H9 (cell line): ENCODE data around the gene HSPA4. TPM values are rescaled to one million over a fixed set of nuclear protein-coding genes. Genes with fewer than 3 reads are reported as not detected.

Experiments used
- DNase-seq: peaks from one replicate; pipeline ENCODE4 v3.0.0-alpha.2; 2017
- H2AFZ ChIP-seq: one replicate; pipeline ENCODE4 v1.6.1; 2013; ENCODE audit warnings: mild to moderate bottlenecking, low read length, control low read depth, moderate library complexity
- H2AK5ac ChIP-seq: 2 replicates; pipeline ENCODE4 v1.6.1; 2013; ENCODE audit warnings: low read length, control low read depth, mixed read lengths; ENCODE audit not compliant: insufficient read length
- H2BK120ac ChIP-seq: one replicate; pipeline ENCODE4 v1.6.1; 2013; ENCODE audit warnings: low read depth, mild to moderate bottlenecking, low read length, control low read depth, inconsistent platforms; ENCODE audit not compliant: poor library complexity, severe bottlenecking
- H2BK12ac ChIP-seq: 2 replicates; pipeline ENCODE4 v1.6.1; 2013; ENCODE audit warnings: low read length, control low read depth, mixed read lengths, low read depth; ENCODE audit not compliant: insufficient read length
- H2BK15ac ChIP-seq: 2 replicates; pipeline ENCODE4 v1.6.1; 2013; ENCODE audit warnings: low read depth, low read length, control low read depth
- H2BK20ac ChIP-seq: one replicate; pipeline ENCODE4 v1.6.1; 2013; ENCODE audit warnings: low read depth, mild to moderate bottlenecking, low read length, control low read depth, inconsistent platforms; ENCODE audit not compliant: poor library complexity, severe bottlenecking
- H2BK5ac ChIP-seq: 2 replicates; pipeline ENCODE4 v1.6.1; 2013; ENCODE audit warnings: low read length, control low read depth, mixed read lengths; ENCODE audit not compliant: insufficient read length
- H3K14ac ChIP-seq: 2 replicates; pipeline ENCODE4 v1.6.1; 2013; ENCODE audit warnings: low read length, control low read depth; ENCODE audit not compliant: insufficient read depth
- H3K18ac ChIP-seq: 2 replicates; pipeline ENCODE4 v1.6.1; 2013; ENCODE audit warnings: low read depth, mild to moderate bottlenecking, mixed read lengths, low read length, control low read depth; ENCODE audit not compliant: insufficient read length
- H3K23ac ChIP-seq: 2 replicates; pipeline ENCODE4 v1.6.1; 2013; ENCODE audit warnings: low read length, control low read depth, mixed read lengths, low read depth; ENCODE audit not compliant: insufficient read length
- H3K23me2 ChIP-seq: 2 replicates; pipeline ENCODE4 v1.6.1; 2013; ENCODE audit warnings: low read depth, mild to moderate bottlenecking, mixed read lengths, low read length, control low read depth; ENCODE audit not compliant: insufficient read length, poor library complexity, severe bottlenecking
- H3K27ac ChIP-seq: 2 replicates; pipeline ENCODE4 v1.5.1; 2013; ENCODE audit warnings: low read length, control low read depth, mixed read lengths, low read depth; ENCODE audit not compliant: insufficient read length
- H3K27me3 ChIP-seq: 2 replicates; pipeline ENCODE4 v1.6.1; 2013; ENCODE audit warnings: low read length, control low read depth, inconsistent platforms; ENCODE audit not compliant: insufficient read depth
- H3K4ac ChIP-seq: 2 replicates; pipeline ENCODE4 v1.6.1; 2013; ENCODE audit warnings: low read depth, mild to moderate bottlenecking, control low read depth, inconsistent platforms, low read length, moderate library complexity
- H3K4me1 ChIP-seq: 2 replicates; pipeline ENCODE4 v1.6.1; 2013; ENCODE audit warnings: low read length, control low read depth, inconsistent platforms; ENCODE audit not compliant: insufficient read depth
- H3K4me2 ChIP-seq: 2 replicates; pipeline ENCODE4 v1.6.1; 2013; ENCODE audit warnings: low read length, control low read depth, mixed read lengths; ENCODE audit not compliant: insufficient read length, insufficient read depth
- H3K56ac ChIP-seq: 2 replicates; pipeline ENCODE4 v1.6.1; 2013; ENCODE audit warnings: low read depth, mild to moderate bottlenecking, mixed read lengths, low read length, control low read depth; ENCODE audit not compliant: insufficient read length
- H3K79me1 ChIP-seq: 2 replicates; pipeline ENCODE4 v1.6.1; 2013; ENCODE audit warnings: low read depth, mild to moderate bottlenecking, moderate library complexity, low read length, control low read depth, inconsistent platforms; ENCODE audit not compliant: insufficient read depth, poor library complexity, severe bottlenecking
- H3K79me2 ChIP-seq: 2 replicates; pipeline ENCODE4 v1.6.1; 2013; ENCODE audit warnings: low read length, control low read depth, inconsistent platforms; ENCODE audit not compliant: insufficient read depth
- H3K9ac ChIP-seq: 2 replicates; pipeline ENCODE4 v1.6.1; 2013; ENCODE audit warnings: low read length, control low read depth, mixed read lengths; ENCODE audit not compliant: insufficient read length; ENCODE audit errors: extremely low read depth
- H3K9me3 ChIP-seq: one replicate; pipeline ENCODE4 v1.6.1; 2013; ENCODE audit warnings: low read depth, low read length, inconsistent platforms; ENCODE audit not compliant: control insufficient read depth
- H3T11ph ChIP-seq: one replicate; pipeline ENCODE4 v1.6.1; 2013; ENCODE audit warnings: mild to moderate bottlenecking, low read length, control low read depth, inconsistent platforms
- H4K20me1 ChIP-seq: one replicate; pipeline ENCODE4 v1.6.1; 2013; ENCODE audit not compliant: control insufficient read depth, insufficient read length, insufficient read depth
- H4K5ac ChIP-seq: 2 replicates; pipeline ENCODE4 v1.6.1; 2013; ENCODE audit warnings: low read depth, mild to moderate bottlenecking, mixed read lengths, low read length, control low read depth; ENCODE audit not compliant: insufficient read length
- H4K8ac ChIP-seq: replicated peaks from 2 replicates; pipeline ENCODE4 v1.6.1; 2013; ENCODE audit warnings: low read length, control low read depth, mixed read lengths, low read depth; ENCODE audit not compliant: insufficient read length
- H4K91ac ChIP-seq: 2 replicates; pipeline ENCODE4 v1.6.1; 2013; ENCODE audit warnings: low read depth, mild to moderate bottlenecking, moderate library complexity, mixed read lengths, low read length, control low read depth; ENCODE audit not compliant: insufficient read length
- H3K27ac Mint-ChIP-seq, 3 experiments: 2 replicates in 2 of 3; 3 replicates in 1 of 3; pipeline ENCODE4 v1.8.0; 2020 to 2021; ENCODE audit warnings: mixed read lengths in 3 of 3, mild to moderate bottlenecking in 1 of 3, moderate library complexity in 1 of 3
- H3K27me3 Mint-ChIP-seq: 2 replicates; pipeline ENCODE4 v1.8.0; 2021; ENCODE audit warnings: low read depth, mild to moderate bottlenecking, moderate library complexity, mixed read lengths
- H3K36me3 Mint-ChIP-seq, 3 experiments: 2 replicates in 2 of 3; 3 replicates in 1 of 3; pipeline ENCODE4 v1.8.0; 2020 to 2021; ENCODE audit warnings: low read depth in 3 of 3, mixed read lengths in 3 of 3; ENCODE audit not compliant: insufficient read depth in 1 of 3
- H3K4me1 Mint-ChIP-seq, 2 experiments: 2 replicates each; pipeline ENCODE4 v1.8.0; 2020; ENCODE audit warnings: mixed read lengths in 2 of 2
- H3K4me3 Mint-ChIP-seq, 2 experiments: 2 replicates in 1 of 2; 3 replicates in 1 of 2; pipeline ENCODE4 v1.8.0; 2020 to 2021; ENCODE audit warnings: mild to moderate bottlenecking in 2 of 2, mixed read lengths in 2 of 2, moderate library complexity in 1 of 2
- H3K9me3 Mint-ChIP-seq, 2 experiments: 2 replicates in 1 of 2; 3 replicates in 1 of 2; pipeline ENCODE4 v1.8.0; 2020; ENCODE audit warnings: mild to moderate bottlenecking in 2 of 2, mixed read lengths in 2 of 2, moderate library complexity in 1 of 2
- WGBS: extraction: QIAGEN DNeasy Blood & Tissue Kit; methylation state at CpG from one replicate; pipeline ENCODE4 v1.1.7; 2013; ENCODE audit warnings: missing lambda C conversion rate, low lambda C conversion rate, mixed read lengths; ENCODE audit not compliant: insufficient read length; ENCODE audit errors: extremely low coverage; 5-methylcytosine and 5-hydroxymethylcytosine counted together
- total RNA-seq: library from RNA; stranded (reverse); gene quantifications from 2 replicates; pipeline ENCODE4 v1.2.1, GENCODE V29; 2021
- TF ChIP-seq, protein P1 (sequence below): fragments of 200-600 bp; sonication (generic); conservative IDR thresholded peaks from 3 replicates; pipeline ENCODE4 v1.8.0; 2021; ENCODE audit warnings: antibody characterized with exemption, mild to moderate bottlenecking

The HSPA4 gene
- total RNA-seq, 1 experiment from 2014 or later, result 293 TPM

DNA sequence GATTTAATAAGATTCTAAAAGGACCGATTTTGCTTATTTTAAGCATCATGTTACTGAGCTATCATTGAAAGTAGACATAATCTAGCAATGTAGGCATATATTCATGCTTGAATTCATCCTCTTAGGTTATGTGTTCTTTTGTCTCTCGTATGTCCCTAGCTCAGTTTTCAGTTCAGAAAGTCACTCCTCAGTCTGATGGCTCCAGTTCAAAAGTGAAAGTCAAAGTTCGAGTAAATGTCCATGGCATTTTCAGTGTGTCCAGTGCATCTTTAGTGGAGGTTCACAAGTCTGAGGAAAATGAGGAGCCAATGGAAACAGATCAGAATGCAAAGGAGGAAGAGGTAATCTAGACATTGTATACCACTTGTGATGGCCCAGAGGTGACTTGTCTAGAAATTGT is 39.2 kb downstream of the HSPA4 start:
- Histone ChIP-seq H3K9ac (no peak overlapping the region), H3K9me3 (no peaks in the 10 kb centered on the region), H3K79me2 (peaks cover under 1% of the 10 kb centered on the region; the same call in 1 of the 2 replicates), H3K27me3 (no peaks in the 10 kb centered on the region), H3K27ac (no peak overlapping the region), H3T11ph (no peak overlapping the region), H3K4me1 (no peaks in the 10 kb centered on the region), H3K23ac (no peak overlapping the region), H4K20me1 (no peaks in the 10 kb centered on the region), H2AFZ (no peak overlapping the region), H2BK15ac (no peak overlapping the region), H2BK12ac (no peak overlapping the region), H2AK5ac (no peak overlapping the region), H3K56ac (no peak overlapping the region), H3K18ac (no peak overlapping the region), H2BK5ac (no peak overlapping the region), H2BK20ac (no peak overlapping the region), H3K14ac (no peak overlapping the region), H4K8ac (no peak overlapping the region), H2BK120ac (no peak overlapping the region), H3K23me2 (no peaks in the 10 kb centered on the region), H3K79me1 (peaks cover 3% of the 10 kb centered on the region), H3K4ac (no peak overlapping the region), H3K4me2 (no peak overlapping the region), H4K91ac (no peak overlapping the region), H4K5ac (no peak overlapping the region)
- Mint-ChIP-seq H3K36me3 (peaks cover 50 to 86% (median 81%) of the 10 kb centered on the region in 3 experiments; a peak in 6 of 7 replicates), H3K9me3 (no peaks in the 10 kb centered on the region), H3K27me3 (no peaks in the 10 kb centered on the region), H3K4me3 (no peak overlapping the region), H3K27ac (peak overlapping the region in 1 of 3 experiments; percentile 0; a peak in 1 of 7 replicates), H3K4me1 (peaks cover 2 to 3% of the 10 kb centered on the region in 2 experiments; a peak in 3 of 4 replicates)
- TF ChIP-seq, protein P1, sequence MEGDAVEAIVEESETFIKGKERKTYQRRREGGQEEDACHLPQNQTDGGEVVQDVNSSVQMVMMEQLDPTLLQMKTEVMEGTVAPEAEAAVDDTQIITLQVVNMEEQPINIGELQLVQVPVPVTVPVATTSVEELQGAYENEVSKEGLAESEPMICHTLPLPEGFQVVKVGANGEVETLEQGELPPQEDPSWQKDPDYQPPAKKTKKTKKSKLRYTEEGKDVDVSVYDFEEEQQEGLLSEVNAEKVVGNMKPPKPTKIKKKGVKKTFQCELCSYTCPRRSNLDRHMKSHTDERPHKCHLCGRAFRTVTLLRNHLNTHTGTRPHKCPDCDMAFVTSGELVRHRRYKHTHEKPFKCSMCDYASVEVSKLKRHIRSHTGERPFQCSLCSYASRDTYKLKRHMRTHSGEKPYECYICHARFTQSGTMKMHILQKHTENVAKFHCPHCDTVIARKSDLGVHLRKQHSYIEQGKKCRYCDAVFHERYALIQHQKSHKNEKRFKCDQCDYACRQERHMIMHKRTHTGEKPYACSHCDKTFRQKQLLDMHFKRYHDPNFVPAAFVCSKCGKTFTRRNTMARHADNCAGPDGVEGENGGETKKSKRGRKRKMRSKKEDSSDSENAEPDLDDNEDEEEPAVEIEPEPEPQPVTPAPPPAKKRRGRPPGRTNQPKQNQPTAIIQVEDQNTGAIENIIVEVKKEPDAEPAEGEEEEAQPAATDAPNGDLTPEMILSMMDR, result no peak
- WGBS, result no CpG with 5 or more reads among the region's 3 CpGs
- DNase-seq, result no peak
